Suppressor macrophage treated with lipopolysaccharide for 1 hour (primary cell): ENCODE measurements around the gene PRPF6.
"Not testable (repeated sequence)": the region's sequence is repeated elsewhere in the genome, so short reads cannot be mapped to it uniquely, and the experiment has no call there.

Experiments used
- DNase-seq, 3 donors: peaks; one replicate each; pipeline ENCODE4 v3.0.0-alpha.2; 2020 to 2022

PRPF6 gene

GRCh38 chr20:63973636-63974401 is 7.1 kb upstream of the PRPF6 start:
- DNase-seq, result peak; percentile 92 to 97 (median 94)

- DNase-seq, result no peak
These were observed 6.3 kb upstream of the PRPF6 start for GRCh38 chr20:63974402-63975200.

DNA sequence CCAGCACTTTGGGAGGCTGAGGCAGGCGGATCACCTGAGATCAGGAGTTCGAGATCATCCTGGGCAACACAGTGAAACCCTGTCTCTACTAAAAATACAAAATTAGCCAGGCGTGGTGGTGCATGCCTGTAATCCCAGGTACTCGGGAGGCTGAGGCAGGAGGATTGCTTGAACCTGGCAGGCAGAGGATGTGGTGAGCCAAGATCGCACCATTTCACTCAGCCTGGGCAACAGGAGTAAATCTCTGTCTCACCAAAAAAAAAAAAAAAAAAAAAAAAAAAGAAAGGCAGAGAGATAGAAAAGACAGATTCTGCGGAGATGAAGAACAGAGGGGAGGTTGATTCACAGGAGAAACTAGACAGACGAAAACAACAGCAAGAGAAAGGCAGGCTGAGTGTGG is 4.4 kb upstream of the PRPF6 start:
- not testable (repeated sequence) for DNase-seq

- peak; percentile 54 for DNase-seq
These were observed 3.8 kb upstream of the PRPF6 start for GRCh38 chr20:63976980-63977738.

DNA sequence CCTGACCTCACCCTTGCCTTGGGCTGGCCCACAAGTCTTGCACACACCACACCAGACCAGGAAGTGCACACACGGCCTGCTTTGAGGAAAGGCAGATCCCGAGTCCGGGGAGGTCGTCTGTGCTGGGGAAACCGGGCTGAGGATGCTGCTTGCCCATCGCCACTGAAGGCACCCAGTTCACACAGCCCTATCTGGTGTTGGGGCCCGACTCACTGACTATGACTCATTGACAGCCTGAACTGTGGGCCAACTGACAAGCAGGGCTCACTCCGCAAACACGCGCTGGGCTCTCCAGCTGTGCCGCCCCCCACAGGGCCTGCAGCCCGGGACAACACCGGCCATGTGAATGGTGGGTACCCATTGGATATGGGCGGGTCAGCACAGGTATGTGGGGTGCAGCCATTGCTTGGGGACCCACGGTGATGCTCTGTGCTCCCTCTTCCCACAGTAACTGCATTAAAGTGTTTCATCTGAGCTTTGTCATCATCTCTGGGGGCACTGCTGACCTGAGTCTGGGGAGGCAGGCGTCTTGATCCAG is 3.1 kb upstream of the PRPF6 start:
- peak; percentile 66 to 72 (median 69) for DNase-seq

GRCh38 chr20:63978319-63979228 is 2.4 kb upstream of the PRPF6 start:
- peak; percentile 40 to 62 (median 40) for DNase-seq

- DNase-seq, result no peak
These were observed 1.7 kb upstream of the PRPF6 start for GRCh38 chr20:63979229-63979556.

DNA sequence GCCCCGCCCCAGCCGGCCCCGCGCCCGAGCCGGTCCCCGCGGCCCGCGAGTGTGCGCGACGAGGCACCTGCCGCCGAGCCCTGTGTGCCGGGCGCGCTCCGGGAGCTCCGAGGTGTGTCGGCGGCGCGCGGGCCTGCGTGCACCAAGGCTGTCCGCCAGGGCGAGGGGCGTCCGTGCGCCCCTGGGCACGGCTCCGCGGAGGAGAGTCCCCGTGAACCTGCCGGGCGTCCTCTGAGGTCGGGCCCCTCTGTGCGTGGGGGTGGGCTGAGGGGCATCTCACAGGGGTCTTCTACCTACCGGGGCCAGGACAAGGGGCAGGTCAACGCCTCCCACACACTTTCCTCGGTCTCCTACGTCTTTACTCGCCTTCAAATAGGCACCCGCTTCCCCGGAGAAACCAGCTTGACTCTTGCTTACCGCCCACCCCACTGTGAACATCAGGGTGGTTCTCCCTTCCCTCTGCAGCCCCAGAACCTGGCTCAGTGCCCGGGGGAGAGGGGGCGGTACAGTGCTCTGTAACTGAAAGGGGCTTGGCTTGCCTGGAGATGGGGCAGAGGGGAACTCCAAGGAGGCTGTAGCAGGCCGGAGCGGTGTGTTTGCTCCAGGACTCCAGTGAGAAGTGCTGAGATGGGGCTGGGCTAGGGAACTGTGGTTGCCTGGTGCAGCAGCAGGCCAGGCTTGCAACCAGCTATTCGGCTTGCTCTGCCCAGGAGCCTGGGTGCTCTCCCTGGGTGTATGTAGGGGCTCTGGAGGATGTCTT is 1.2 kb upstream of the PRPF6 start, which contains the start of gene SAMD10:
TSS of gene SAMD10 (minus strand) at position 86 of the 760 bp plus-strand sequence. CDS start 175 bp downstream, outside the sequence.
- peak; percentile 91 to 96 (median 96) for DNase-seq

GRCh38 chr20:63980317-63980805 is 571 bp upstream of the PRPF6 start:
- DNase-seq, result no peak

DNA sequence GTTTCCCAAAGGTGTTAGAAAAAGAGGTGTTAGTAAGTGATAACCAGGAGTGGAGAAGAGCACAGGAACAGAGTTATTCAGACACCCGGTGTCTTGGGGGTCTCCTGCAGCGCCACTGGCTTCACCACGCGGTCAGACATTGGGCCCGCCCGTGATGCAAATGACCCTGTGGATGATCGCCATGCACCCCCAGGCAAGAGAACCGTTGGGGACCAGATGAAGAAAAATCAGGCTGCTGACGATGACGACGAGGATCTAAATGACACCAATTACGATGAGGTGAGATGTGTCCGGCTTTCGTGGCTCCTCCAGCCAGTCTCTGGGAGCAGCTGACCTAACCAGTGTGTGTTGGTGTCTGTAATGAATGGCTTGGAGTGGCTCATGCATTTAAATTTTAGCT is 2.0 kb downstream of the PRPF6 start:
- no peak for DNase-seq

- no peak for DNase-seq
These were observed 20.0 kb downstream of the PRPF6 start for GRCh38 chr20:64000906-64001305.

DNA sequence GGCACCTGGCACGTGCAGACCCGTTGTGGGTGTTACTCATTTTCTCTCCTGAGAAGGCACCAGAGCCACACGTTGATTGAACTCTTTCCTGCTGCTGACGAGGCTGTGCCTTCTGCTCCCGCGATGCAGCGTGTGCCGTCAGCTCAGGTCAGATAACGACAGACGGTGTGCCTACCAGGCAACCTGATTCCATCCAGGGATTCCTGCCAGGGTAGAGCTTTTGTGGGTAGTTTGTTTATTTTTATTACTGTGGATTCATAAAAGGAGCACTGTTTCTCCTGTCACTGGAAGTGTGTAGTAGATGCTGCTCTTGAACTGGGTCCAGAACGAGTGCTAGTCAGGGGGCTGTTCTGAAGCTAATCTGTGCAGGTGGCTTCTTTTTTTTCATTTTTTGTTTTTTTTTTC is 20.7 kb downstream of the PRPF6 start:
- DNase-seq, result no peak

GRCh38 chr20:64003960-64004725 is 23.2 kb downstream of the PRPF6 start:
- DNase-seq, result no peak

GRCh38 chr20:64005394-64005793 is 24.5 kb downstream of the PRPF6 start:
- DNase-seq, result no peak

DNA sequence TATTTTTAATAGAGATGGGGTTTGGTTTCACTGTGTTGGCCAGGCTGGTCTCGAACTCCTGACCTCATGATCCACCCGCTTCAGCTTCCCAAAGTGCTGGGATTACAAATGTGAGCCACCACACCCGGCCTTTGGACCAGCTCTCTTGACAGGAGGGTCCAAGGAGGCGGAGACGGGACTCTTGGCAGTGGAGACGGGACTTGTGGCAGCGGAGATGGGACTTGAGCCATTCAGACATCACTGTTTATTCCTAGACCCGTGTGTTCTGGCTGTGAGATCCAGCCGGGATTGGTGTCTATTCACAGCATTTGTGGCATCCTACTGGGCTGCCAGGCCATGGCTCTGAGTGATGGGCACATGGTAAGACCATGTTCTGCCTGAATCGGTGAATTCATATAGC is 25.6 kb downstream of the PRPF6 start:
- no peak for DNase-seq

- DNase-seq, result no peak
These were observed 26.0 kb downstream of the PRPF6 start for GRCh38 chr20:64006902-64007301.

- DNase-seq, result no peak
These were observed 29.0 kb downstream of the PRPF6 start for GRCh38 chr20:64009811-64010387.

DNA sequence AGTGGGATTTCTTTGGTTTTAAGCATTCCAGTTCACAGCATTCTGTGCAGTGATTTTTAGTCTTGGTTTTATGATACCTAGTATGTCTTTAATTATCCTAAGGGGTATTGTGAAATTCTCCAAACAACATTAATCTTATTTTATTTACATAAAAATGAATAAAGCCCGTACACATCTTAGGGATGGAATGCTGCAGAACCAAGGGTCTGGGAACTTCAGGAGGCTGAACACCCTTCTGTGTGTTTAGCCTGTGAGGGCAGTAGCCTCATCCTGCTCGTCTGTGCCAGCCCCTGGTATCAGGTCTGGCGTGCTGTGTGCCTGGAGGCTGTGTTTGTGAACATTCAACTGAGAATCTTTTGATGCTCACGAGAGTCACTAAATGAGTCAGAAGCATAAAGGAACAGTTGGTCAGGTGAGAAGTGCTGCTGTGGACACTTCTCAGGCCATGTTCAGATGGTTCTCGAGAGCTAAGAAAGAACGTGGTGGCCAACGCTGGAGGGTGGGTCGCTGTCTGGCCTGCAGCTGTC is 29.8 kb downstream of the PRPF6 start:
- no peak for DNase-seq

GRCh38 chr20:64011366-64011779 is 30.4 kb downstream of the PRPF6 start:
- DNase-seq, result no peak
